Ishikawa (cell line): ENCODE results near the gene CNTNAP2.

Experiments
- CREB1 ChIP-seq: IDR thresholded peaks from 2 replicates; pipeline ENCODE4 v1.6.1; 2012; ENCODE audit warnings: low read depth
- RAD21 ChIP-seq: IDR thresholded peaks from 2 replicates; pipeline ENCODE4 v1.6.1; 2012; ENCODE audit warnings: low read depth
- TCF12 ChIP-seq: IDR thresholded peaks from 2 replicates; pipeline ENCODE4 v1.6.1; 2012; ENCODE audit warnings: low read depth

DNA sequence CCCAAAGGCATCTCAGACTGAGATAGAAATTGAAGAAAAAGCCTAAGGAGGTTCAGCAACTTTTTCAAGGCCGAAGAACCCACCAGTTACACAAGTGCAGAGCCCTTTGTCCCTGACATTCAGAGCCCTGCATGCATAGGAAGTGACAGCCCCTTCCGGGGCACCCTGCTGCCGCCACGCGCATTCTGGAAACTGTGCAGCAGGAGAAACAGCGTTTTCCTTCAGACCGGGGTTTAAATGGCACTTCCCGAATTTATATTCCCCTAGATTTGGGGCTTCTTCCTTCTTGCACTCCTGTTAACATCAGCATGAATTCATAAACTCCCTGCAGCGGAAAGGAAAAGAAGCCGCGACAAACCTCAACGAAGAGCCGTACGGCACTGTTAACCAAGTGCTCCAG lies 2283.5 kb downstream of the CNTNAP2 start:
- no peak for TF ChIP-seq RAD21
- TF ChIP-seq TCF12, result no peak
- no peak for TF ChIP-seq CREB1
